HUES6 (cell line): ENCODE measurements around the gene MITF.
A peak's percentile ranks its signal among the peaks of the same experiment; 100 is the strongest.

Experiments
- H3K27ac ChIP-seq: 2 replicates; pipeline ENCODE4 v1.7.0; 2013; ENCODE audit warnings: low read depth, mild to moderate bottlenecking, low read length, inconsistent platforms
- H3K27me3 ChIP-seq: 2 replicates; pipeline ENCODE4 v1.6.1; 2013; ENCODE audit warnings: low read length; ENCODE audit not compliant: control insufficient read depth, insufficient read depth
- H3K36me3 ChIP-seq: 2 replicates; pipeline ENCODE4 v1.6.1; 2013; ENCODE audit warnings: low read length; ENCODE audit not compliant: control insufficient read depth, insufficient read depth
- H3K4me1 ChIP-seq: 2 replicates; pipeline ENCODE4 v1.6.1; 2013; ENCODE audit warnings: low read length; ENCODE audit not compliant: control insufficient read depth, insufficient read depth
- H3K4me3 ChIP-seq: 2 replicates; pipeline ENCODE4 v1.5.1; 2013; ENCODE audit warnings: low read depth, low read length
- H3K9ac ChIP-seq: one replicate; pipeline ENCODE4 v1.6.1; 2013; ENCODE audit warnings: mild to moderate bottlenecking, low read length
- H3K9me3 ChIP-seq: 2 replicates; pipeline ENCODE4 v1.6.1; 2013; ENCODE audit warnings: low read depth, low read length; ENCODE audit not compliant: control insufficient read depth, insufficient read depth

MITF gene

GRCh38 chr3:69725994-69726571 is 13.2 kb upstream of the MITF start:
- H3K9me3 ChIP-seq = no peaks in the 10 kb centered on the region
- H3K9ac ChIP-seq = no peak overlapping the region
- no peak overlapping the region for H3K27ac ChIP-seq
- H3K4me1 ChIP-seq = 0 out of 2 replicates have a peak, but pooled peaks cover 3% of the 10 kb centered on the region
- no peaks in the 10 kb centered on the region for H3K36me3 ChIP-seq
- H3K27me3 ChIP-seq = no peaks in the 10 kb centered on the region
- H3K4me3 ChIP-seq = no peak overlapping the region

GRCh38 chr3:69729147-69729919 is 9.9 kb upstream of the MITF start:
- Histone ChIP-seq H3K27ac (no peak overlapping the region), H3K4me1 (0 out of 2 replicates have a peak, but pooled peaks cover 3% of the 10 kb centered on the region), H3K27me3 (peaks cover 2% of the 10 kb centered on the region; the same call in 1 of the 2 replicates), H3K9ac (no peak overlapping the region), H3K36me3 (no peaks in the 10 kb centered on the region), H3K4me3 (no peak overlapping the region), H3K9me3 (no peaks in the 10 kb centered on the region)

GRCh38 chr3:69731080-69731479 is 8.2 kb upstream of the MITF start:
- Histone ChIP-seq H3K9me3 (no peaks in the 10 kb centered on the region), H3K27ac (no peak overlapping the region), H3K27me3 (peaks cover 10% of the 10 kb centered on the region), H3K36me3 (no peaks in the 10 kb centered on the region), H3K4me1 (no peaks in the 10 kb centered on the region), H3K9ac (no peak overlapping the region), H3K4me3 (no peak overlapping the region)

- no peaks in the 10 kb centered on the region for H3K36me3 ChIP-seq
- no peak overlapping the region for H3K9ac ChIP-seq
- H3K27me3 ChIP-seq = peaks cover 54% of the 10 kb centered on the region
- no peak overlapping the region for H3K4me3 ChIP-seq
- H3K9me3 ChIP-seq = no peaks in the 10 kb centered on the region
- no peak overlapping the region for H3K27ac ChIP-seq
- peaks cover 4% of the 10 kb centered on the region; the same call in 1 of the 2 replicates for H3K4me1 ChIP-seq
Observed at GRCh38 chr3:69735893-69736292, 3.4 kb upstream of the MITF start.

- no peaks in the 10 kb centered on the region for H3K9me3 ChIP-seq
- peaks cover 4% of the 10 kb centered on the region; the same call in 1 of the 2 replicates for H3K4me1 ChIP-seq
- H3K27ac ChIP-seq = no peak overlapping the region
- peaks cover 67% of the 10 kb centered on the region for H3K27me3 ChIP-seq
- no peak overlapping the region for H3K4me3 ChIP-seq
- H3K36me3 ChIP-seq = no peaks in the 10 kb centered on the region
- no peak overlapping the region for H3K9ac ChIP-seq
Observed at GRCh38 chr3:69737392-69737791, 1.9 kb upstream of the MITF start.

- H3K4me3 ChIP-seq = peak overlapping the region; percentile 84
- no peak overlapping the region for H3K27ac ChIP-seq
- H3K9ac ChIP-seq = no peak overlapping the region
- H3K9me3 ChIP-seq = no peaks in the 10 kb centered on the region
- peaks cover 69% of the 10 kb centered on the region for H3K27me3 ChIP-seq
- H3K4me1 ChIP-seq = peaks cover 4% of the 10 kb centered on the region; the same call in 1 of the 2 replicates
- H3K36me3 ChIP-seq = no peaks in the 10 kb centered on the region
Observed at GRCh38 chr3:69738315-69738714, 949 bp upstream of the MITF start.

- peak overlapping the region; percentile 84 for H3K4me3 ChIP-seq
- H3K4me1 ChIP-seq = peaks cover 4% of the 10 kb centered on the region; the same call in 1 of the 2 replicates
Observed at GRCh38 chr3:69738859-69739203, 433 bp upstream of the MITF start.

GRCh38 chr3:69740103-69741021 is 1.1 kb downstream of the MITF start:
- H3K9me3 ChIP-seq = no peaks in the 10 kb centered on the region
- peaks cover 64% of the 10 kb centered on the region for H3K27me3 ChIP-seq
- H3K4me3 ChIP-seq = peak overlapping the region; percentile 84
- peaks cover 4% of the 10 kb centered on the region; the same call in 1 of the 2 replicates for H3K4me1 ChIP-seq
- no peaks in the 10 kb centered on the region for H3K36me3 ChIP-seq
- no peak overlapping the region for H3K9ac ChIP-seq
- no peak overlapping the region for H3K27ac ChIP-seq

More at GRCh38 chr3:69738859-69739203, 433 bp upstream of the MITF start:
- Histone ChIP-seq H3K27me3 (peaks cover 69% of the 10 kb centered on the region), H3K9ac (no peak overlapping the region), H3K27ac (no peak overlapping the region), H3K36me3 (no peaks in the 10 kb centered on the region), H3K9me3 (no peaks in the 10 kb centered on the region)

- no peaks in the 10 kb centered on the region for H3K36me3 ChIP-seq
- H3K27me3 ChIP-seq = peaks cover 58% of the 10 kb centered on the region
- no peak overlapping the region for H3K9ac ChIP-seq
- H3K9me3 ChIP-seq = no peaks in the 10 kb centered on the region
- peaks cover 4% of the 10 kb centered on the region; the same call in 1 of the 2 replicates for H3K4me1 ChIP-seq
- no peak overlapping the region for H3K27ac ChIP-seq
- peak overlapping the region; percentile 84; the same call in 1 of the 2 replicates for H3K4me3 ChIP-seq
Observed at GRCh38 chr3:69741032-69741767, 1.9 kb downstream of the MITF start.

GRCh38 chr3:69742391-69742790 is 3.1 kb downstream of the MITF start:
- Histone ChIP-seq H3K9me3 (no peaks in the 10 kb centered on the region), H3K27me3 (peaks cover 47% of the 10 kb centered on the region), H3K4me3 (no peak overlapping the region), H3K9ac (no peak overlapping the region), H3K27ac (no peak overlapping the region), H3K36me3 (no peaks in the 10 kb centered on the region), H3K4me1 (peaks cover 4% of the 10 kb centered on the region; the same call in 1 of the 2 replicates)
